Lower lobe of right lung (tissue), 2 donors: ENCODE data around the gene MAD2L1. TPM values are rescaled to one million over a fixed set of nuclear protein-coding genes. Genes with fewer than 3 reads are reported as not detected.

Experiments used
- ATAC-seq, 2 donors: fragments of 200-7000 bp; cut with Tn5 transposase; one replicate each; pipeline ENCODE4 v1.9.1; 2020 to 2022; ENCODE audit warnings: mild to moderate bottlenecking in 2 of 2, moderate library complexity in 2 of 2
- DNase-seq: peaks from one replicate; pipeline ENCODE4 v3.0.0-alpha.2; 2020
- H3K27ac ChIP-seq: fragments of 200-600 bp; one replicate; pipeline ENCODE4 v1.8.0; 2022
- H3K27me3 ChIP-seq: fragments of 200-600 bp; one replicate; pipeline ENCODE4 v1.8.0; 2022; ENCODE audit warnings: low read depth
- H3K36me3 ChIP-seq: fragments of 200-600 bp; one replicate; pipeline ENCODE4 v1.8.0; 2022; ENCODE audit warnings: mild to moderate bottlenecking
- H3K4me1 ChIP-seq: fragments of 200-600 bp; one replicate; pipeline ENCODE4 v1.8.0; 2022
- H3K4me3 ChIP-seq: fragments of 200-600 bp; one replicate; pipeline ENCODE4 v1.8.0; 2022; ENCODE audit warnings: mild to moderate bottlenecking
- H3K9me3 ChIP-seq: fragments of 200-600 bp; one replicate; pipeline ENCODE4 v1.8.0; 2022
- CTCF ChIP-seq: fragments of 200-600 bp; IDR thresholded peaks from one replicate; pipeline ENCODE4 v1.8.0; 2022; ENCODE audit warnings: antibody characterized with exemption, mild to moderate bottlenecking
- intact Hi-C: fragments of 100-400 bp; cut with DNase I; formaldehyde crosslinking; loops from one replicate; pipeline ENCODE4 v1.11.0; 2022
- total RNA-seq: library from RNA; stranded (reverse); fragmentation: NEBNext Ultra II Directional; extraction: Animal tissue kit (Norgen Biotek cat#: 25700); gene quantifications from one replicate; pipeline ENCODE4 v1.2.1, GENCODE V29; 2021
- donor health status: DM: no; HTN: yes; CAD: no; lungs with severe emphysema.

The MAD2L1 gene
- total RNA-seq, 1 donor from 2014 or later: 2.2 TPM

- DNase-seq (peak; percentile 55), ATAC-seq (peak; percentile 53 to 54)
- H3K36me3 ChIP-seq: no peaks in the 10 kb centered on the region
- no peaks in the 10 kb centered on the region for H3K9me3 ChIP-seq
- TF ChIP-seq CTCF: no peak
- intact Hi-C loops: loop anchor here (10.0 kb wide), 1 partner anchor 738 kb away; no protein-coding TSS in a partner anchor
- H3K27me3 ChIP-seq: no peaks in the 10 kb centered on the region
- no peak overlapping the region for H3K4me3 ChIP-seq
- peaks cover 16% of the 10 kb centered on the region for H3K4me1 ChIP-seq
- H3K27ac ChIP-seq: no peak overlapping the region
Measured at GRCh38 chr4:120052856-120053255, 13.8 kb downstream of the MAD2L1 start.

- Histone ChIP-seq H3K36me3 (no peaks in the 10 kb centered on the region), H3K27ac (no peak overlapping the region), H3K4me1 (peaks cover 16% of the 10 kb centered on the region), H3K9me3 (no peaks in the 10 kb centered on the region), H3K27me3 (no peaks in the 10 kb centered on the region), H3K4me3 (no peak overlapping the region)
- DNase-seq (no peak), ATAC-seq (no peak)
- no peak for TF ChIP-seq CTCF
- intact Hi-C loops: loop anchor here (10.0 kb wide), 1 partner anchor 736 kb away; no protein-coding TSS in a partner anchor
Measured at GRCh38 chr4:120051253-120051652, 15.4 kb downstream of the MAD2L1 start.

GRCh38 chr4:120049732-120050494 is 16.7 kb downstream of the MAD2L1 start:
- no peak overlapping the region for H3K27ac ChIP-seq
- no peak overlapping the region for H3K4me3 ChIP-seq
- H3K36me3 ChIP-seq: no peaks in the 10 kb centered on the region
- intact Hi-C loops: loop anchor here (10.0 kb wide), 2 partner anchors 485 to 735 kb away; no protein-coding TSS in a partner anchor
- no peaks in the 10 kb centered on the region for H3K9me3 ChIP-seq
- ATAC-seq (peak; percentile 95 to 96), DNase-seq (peak; percentile 61)
- peak; percentile 81 for TF ChIP-seq CTCF
- H3K4me1 ChIP-seq: peaks cover 16% of the 10 kb centered on the region
- H3K27me3 ChIP-seq: no peaks in the 10 kb centered on the region

- no peak for TF ChIP-seq CTCF
- H3K4me1 ChIP-seq: no peaks in the 10 kb centered on the region
- DNase-seq (no peak), ATAC-seq (no peak)
- H3K27ac ChIP-seq: no peak overlapping the region
- H3K4me3 ChIP-seq: no peak overlapping the region
- intact Hi-C loops: loop anchor here (10.0 kb wide), 1 partner anchor 479 kb away; no protein-coding TSS in a partner anchor
- H3K9me3 ChIP-seq: no peaks in the 10 kb centered on the region
- H3K27me3 ChIP-seq: no peaks in the 10 kb centered on the region
- H3K36me3 ChIP-seq: no peaks in the 10 kb centered on the region
Measured at GRCh38 chr4:120043828-120044227, 22.8 kb downstream of the MAD2L1 start.

- ATAC-seq (no peak), DNase-seq (no peak)
- Histone ChIP-seq H3K9me3 (no peaks in the 10 kb centered on the region), H3K36me3 (no peaks in the 10 kb centered on the region), H3K4me3 (no peak overlapping the region), H3K4me1 (no peaks in the 10 kb centered on the region), H3K27me3 (no peaks in the 10 kb centered on the region), H3K27ac (no peak overlapping the region)
- no peak for TF ChIP-seq CTCF
- intact Hi-C loops: no loop called here
Measured at GRCh38 chr4:120037411-120037810, 29.2 kb downstream of the MAD2L1 start.
